Measurements from ENCODE around the gene CX3CL1.
A peak's percentile ranks its signal among the peaks of the same experiment; 100 is the strongest.
"Not testable (repeated sequence)": the region's sequence is repeated elsewhere in the genome, so short reads cannot be mapped to it uniquely, and the experiment has no call there.

CX3CL1 gene

DNA sequence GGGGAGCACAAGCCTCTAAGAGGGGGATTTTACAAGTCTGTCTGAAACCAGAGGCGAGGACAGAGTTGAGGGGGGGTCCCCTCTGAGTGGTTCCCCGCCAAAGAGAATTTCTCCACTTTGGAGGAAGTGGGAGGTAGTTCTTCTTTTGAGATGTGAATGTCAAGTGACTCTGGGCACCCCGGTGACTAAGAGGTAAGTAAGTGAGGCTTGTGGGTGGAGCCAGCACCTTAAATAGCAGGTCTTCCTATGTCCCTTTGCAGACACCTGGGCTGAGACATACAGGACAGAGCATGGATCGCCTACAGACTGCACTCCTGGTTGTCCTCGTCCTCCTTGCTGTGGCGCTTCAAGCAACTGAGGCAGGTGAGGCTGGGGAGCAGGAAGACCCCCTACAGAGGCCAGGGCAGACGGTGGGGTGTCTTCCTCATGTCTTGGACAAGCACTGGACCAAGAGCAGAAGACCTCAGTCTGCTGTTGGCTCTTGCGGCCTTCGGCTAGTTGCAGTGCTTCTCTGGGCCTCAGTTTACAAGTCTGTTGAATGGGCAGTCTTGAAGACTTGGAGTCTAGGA, 13.7 kb upstream of the CX3CL1 start, which contains the start of gene CCL22:
CCL22 (plus strand) TSS at position 257 of the 569 bp plus-strand sequence; CDS start at position 291, 34 bp downstream.
- FAIRE-seq (no peak), DNase-seq (ENCODE audit: insufficient read length) (no peak)
- TF ChIP-seq POLR2AphosphoS5 (IDR thresholded peaks at IDR 0.05; ENCODE audit: low read depth, low read length) (peak; percentile 96), TAF1 (IDR thresholded peaks at IDR 0.05; ENCODE audit: borderline replicate concordance, low read depth, low read length) (peak; percentile 60; the same call in 1 of the 2 replicates), POLR2A (IDR thresholded peaks at IDR 0.05; ENCODE audit: low read depth, low read length) (peak; percentile 97)

DNA sequence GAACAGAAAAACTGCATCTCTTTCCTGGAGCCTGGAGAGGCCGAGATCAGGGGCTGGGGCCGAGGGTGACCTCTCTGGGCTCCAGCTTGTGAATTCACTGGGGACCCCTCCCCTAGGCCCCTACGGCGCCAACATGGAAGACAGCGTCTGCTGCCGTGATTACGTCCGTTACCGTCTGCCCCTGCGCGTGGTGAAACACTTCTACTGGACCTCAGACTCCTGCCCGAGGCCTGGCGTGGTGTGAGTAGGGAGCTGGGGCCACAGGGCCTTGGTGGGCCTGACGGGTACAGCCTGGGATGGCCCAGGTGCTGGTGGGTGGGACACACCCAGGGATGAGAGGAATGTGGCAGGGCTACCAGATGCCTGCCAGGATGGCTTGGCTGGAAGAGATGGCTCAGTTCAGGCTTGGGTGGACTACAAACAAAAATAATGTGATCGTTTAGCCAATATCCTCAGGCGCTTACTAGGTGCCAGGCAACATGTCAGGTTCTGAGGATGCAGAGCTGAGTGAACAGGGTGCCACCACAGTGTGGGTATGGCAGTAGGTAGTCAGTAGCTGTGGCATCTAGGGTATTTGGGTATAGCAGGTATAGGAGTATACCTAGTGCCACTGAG, 11.9 kb upstream of the CX3CL1 start:
- FAIRE-seq = peak; percentile 30
- TF ChIP-seq TAF1 (IDR thresholded peaks at IDR 0.05; ENCODE audit: borderline replicate concordance, low read depth, low read length) = no peak
- TF ChIP-seq POLR2A (IDR thresholded peaks at IDR 0.05; ENCODE audit: low read depth, low read length) = peak; percentile 61; the same call in 1 of the 2 replicates
- DNase-seq (ENCODE audit: insufficient read length) = no peak

DNA sequence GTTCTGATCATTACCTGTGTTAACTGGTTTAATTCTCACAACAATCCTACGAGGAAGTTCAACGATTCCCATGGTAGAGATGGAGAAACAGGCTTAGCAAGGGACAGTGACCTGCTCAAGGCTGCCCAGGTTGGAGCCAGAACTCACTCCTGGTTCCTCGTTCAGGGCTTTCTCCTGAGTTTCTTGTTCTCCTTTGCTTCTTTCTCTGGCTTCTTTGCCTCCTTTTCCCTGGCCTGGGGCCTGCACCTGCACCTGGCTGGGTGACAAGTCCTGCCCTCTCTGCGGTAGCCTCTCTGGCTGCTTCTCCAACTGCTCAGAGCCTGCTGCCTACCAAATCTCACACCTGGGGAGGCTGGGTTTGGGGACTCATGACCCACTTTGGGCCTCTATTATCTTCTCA, 10.9 kb upstream of the CX3CL1 start:
- FAIRE-seq = peak; percentile 81
- no peak for TF ChIP-seq TAF1 (IDR thresholded peaks at IDR 0.05; ENCODE audit: borderline replicate concordance, low read depth, low read length)
- peak; percentile 33; the same call in 1 of the 2 replicates for TF ChIP-seq POLR2AphosphoS5 (IDR thresholded peaks at IDR 0.05; ENCODE audit: low read depth, low read length)
- no peak for DNase-seq (ENCODE audit: insufficient read length)

DNA sequence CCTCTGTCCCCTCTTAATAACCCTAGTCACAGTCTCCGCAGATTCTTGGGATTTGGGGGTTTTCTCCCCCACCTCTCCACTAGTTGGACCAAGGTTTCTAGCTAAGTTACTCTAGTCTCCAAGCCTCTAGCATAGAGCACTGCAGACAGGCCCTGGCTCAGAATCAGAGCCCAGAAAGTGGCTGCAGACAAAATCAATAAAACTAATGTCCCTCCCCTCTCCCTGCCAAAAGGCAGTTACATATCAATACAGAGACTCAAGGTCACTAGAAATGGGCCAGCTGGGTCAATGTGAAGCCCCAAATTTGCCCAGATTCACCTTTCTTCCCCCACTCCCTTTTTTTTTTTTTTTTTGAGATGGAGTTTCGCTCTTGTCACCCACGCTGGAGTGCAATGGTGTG, 8.1 kb upstream of the CX3CL1 start:
- no peak for FAIRE-seq
- DNase-seq (ENCODE audit: insufficient read length) = no peak
- TF ChIP-seq POLR2AphosphoS5 (IDR thresholded peaks at IDR 0.05; ENCODE audit: low read depth, low read length) = no peak
- TF ChIP-seq TAF1 (IDR thresholded peaks at IDR 0.05; ENCODE audit: borderline replicate concordance, low read depth, low read length) = no peak
- TF ChIP-seq POLR2A (IDR thresholded peaks at IDR 0.05; ENCODE audit: low read depth, low read length) = no peak

DNA sequence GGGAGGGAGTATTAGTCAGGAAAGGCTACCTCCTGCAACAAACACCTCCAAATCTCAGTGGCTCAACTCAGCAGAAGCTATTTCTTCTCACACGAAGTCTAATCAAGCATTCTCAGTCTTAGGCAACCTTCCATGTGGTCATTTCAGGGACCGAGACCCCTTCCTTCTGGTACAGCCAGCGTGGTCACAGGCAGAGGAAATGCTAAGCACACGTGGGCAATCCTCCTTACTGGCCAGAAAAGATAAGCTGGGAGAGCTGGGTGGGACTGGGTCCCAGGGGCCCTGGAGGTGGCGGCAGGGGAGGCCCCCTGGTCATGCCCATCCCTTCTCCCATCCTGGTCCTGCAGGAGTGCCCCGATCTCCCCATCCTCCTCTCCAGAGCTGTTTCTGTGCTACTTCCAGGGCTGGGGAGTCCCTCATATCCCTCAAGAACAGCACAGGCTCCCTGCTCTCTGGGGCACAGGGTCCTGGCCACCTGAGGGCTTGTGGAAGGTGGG, 5.7 kb upstream of the CX3CL1 start:
- FAIRE-seq (peak; percentile 86), DNase-seq (ENCODE audit: insufficient read length) (no peak)
- TF ChIP-seq POLR2AphosphoS5 (IDR thresholded peaks at IDR 0.05; ENCODE audit: low read depth, low read length) (peak; percentile 71), TAF1 (IDR thresholded peaks at IDR 0.05; ENCODE audit: borderline replicate concordance, low read depth, low read length) (no peak), POLR2A (IDR thresholded peaks at IDR 0.05; ENCODE audit: low read depth, low read length) (peak; percentile 78)

DNA sequence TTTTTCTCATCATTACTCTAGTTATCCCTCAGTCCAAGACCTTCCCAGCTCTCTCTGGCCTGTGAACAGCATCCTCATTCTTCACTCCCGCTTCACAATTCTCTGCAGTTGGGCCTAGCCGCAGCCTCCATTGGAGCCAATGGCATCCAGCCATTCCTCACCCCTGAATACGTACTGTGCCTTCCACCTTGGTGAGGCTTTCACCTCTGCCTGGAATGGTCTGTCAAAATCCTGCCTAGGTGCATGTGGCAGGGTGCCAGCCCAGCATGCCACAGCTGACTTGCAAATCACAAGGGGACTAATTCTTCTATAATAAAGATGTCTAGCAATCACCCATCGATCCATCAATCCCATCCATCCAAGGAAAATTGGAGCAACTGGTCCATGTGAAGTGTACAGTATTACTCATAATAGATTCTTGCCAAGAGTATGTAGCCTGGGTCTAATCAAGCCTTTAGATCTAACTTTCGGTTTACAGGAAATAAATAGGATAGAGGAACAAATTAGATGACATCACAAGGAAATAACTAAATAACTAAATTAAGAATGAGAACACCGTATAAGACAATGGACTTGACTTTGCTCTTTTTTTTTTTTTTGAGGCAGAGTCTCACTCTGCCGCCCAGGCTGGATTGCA, 5.1 kb upstream of the CX3CL1 start:
- FAIRE-seq (no peak), DNase-seq (ENCODE audit: insufficient read length) (no peak)
- TF ChIP-seq TAF1 (IDR thresholded peaks at IDR 0.05; ENCODE audit: borderline replicate concordance, low read depth, low read length) = no peak
- TF ChIP-seq POLR2AphosphoS5 (IDR thresholded peaks at IDR 0.05; ENCODE audit: low read depth, low read length) = no peak
- TF ChIP-seq POLR2A (IDR thresholded peaks at IDR 0.05; ENCODE audit: low read depth, low read length) = no peak

DNA sequence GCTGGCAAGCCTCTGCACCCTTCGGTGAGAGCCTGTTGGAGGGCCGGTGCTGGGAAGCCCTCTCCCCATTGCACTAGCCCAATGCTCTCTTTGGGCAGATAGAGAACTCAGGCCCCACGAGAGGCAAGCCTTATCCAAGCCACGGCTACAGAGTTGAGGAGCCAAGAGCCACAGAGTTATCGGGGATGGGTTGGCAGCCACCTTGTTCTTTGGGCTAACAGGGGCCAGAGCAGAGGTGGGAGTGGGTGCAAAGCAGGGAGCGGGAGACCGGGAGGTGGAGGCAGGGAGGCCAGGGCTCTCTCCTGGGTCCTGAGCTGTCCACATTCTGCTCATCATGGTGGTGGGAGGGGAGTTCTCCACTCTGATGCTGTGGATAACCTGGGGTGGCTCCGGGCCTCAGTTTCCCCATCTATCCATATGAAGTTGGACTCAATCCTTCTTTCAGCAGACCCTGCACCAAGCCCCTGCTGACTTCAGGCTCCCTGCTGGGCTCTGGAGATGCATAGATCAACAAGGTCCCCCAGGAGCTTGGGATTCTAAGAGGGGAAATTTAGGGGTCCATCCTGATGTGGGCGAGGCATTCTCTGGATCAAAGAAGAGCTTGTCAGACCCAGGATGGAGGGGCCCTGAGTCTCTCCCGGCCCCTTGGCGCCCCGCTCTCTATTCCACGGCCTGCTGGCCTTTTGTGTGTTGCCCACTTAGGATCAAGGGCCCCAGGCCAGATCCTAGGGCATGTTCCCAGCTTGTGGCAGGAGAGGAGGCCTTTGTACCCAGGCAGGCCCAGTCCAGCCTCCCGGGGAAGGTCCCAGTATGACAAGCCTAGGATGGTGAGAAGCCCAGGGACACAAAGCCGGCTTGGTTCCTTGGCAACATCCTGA, 557 bp upstream of the CX3CL1 start:
- TF ChIP-seq POLR2A (IDR thresholded peaks at IDR 0.05; ENCODE audit: low read depth, low read length) (no peak), TAF1 (IDR thresholded peaks at IDR 0.05; ENCODE audit: borderline replicate concordance, low read depth, low read length) (no peak), POLR2AphosphoS5 (IDR thresholded peaks at IDR 0.05; ENCODE audit: low read depth, low read length) (no peak)
- DNase-seq (ENCODE audit: insufficient read length) (no peak), FAIRE-seq (no peak)

DNA sequence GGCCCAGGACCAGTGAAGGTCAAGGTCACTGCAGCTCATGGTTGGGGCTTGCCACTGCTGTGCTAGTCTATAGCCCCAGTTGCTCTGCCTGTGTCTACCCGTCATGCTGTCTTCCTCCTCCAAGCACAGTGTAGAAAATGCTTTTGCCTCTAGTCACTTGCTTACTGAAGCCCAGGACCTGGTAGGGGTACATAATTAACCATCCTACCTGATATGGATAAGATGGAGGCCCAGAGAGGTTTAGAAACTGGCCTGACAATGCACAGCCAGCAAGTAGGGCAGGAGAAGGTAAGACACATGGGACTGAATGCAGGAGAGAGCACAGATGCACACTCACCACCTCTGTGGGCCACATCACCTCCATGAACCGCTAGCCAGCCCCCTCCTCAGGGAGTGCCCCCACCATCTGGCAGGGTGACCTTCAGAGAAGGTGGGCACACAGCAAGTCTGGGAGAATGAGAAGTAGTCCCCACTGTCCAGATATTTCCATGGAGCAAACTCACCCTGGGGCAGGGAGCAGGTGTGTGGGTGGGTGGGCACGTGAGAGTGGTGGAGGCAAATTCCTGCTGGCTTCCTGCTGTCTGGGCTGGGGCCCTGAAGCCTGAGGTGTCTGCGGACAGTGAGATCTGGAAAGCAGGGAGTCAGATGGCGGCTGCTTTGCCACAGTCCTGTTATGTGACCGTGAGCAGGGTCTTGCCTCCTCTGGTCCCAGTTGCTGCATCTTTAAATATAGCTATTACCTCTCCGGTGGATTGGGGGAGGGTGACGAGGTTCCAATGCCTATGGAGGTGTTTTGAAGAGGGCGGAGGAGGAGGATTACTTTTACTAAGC, 1.0 kb downstream of the CX3CL1 start:
- TF ChIP-seq POLR2A (IDR thresholded peaks at IDR 0.05; ENCODE audit: low read depth, low read length) = no peak
- no peak for TF ChIP-seq POLR2AphosphoS5 (IDR thresholded peaks at IDR 0.05; ENCODE audit: low read depth, low read length)
- TF ChIP-seq TAF1 (IDR thresholded peaks at IDR 0.05; ENCODE audit: borderline replicate concordance, low read depth, low read length) = no peak
- FAIRE-seq (peak; percentile 72), DNase-seq (ENCODE audit: insufficient read length) (no peak)

DNA sequence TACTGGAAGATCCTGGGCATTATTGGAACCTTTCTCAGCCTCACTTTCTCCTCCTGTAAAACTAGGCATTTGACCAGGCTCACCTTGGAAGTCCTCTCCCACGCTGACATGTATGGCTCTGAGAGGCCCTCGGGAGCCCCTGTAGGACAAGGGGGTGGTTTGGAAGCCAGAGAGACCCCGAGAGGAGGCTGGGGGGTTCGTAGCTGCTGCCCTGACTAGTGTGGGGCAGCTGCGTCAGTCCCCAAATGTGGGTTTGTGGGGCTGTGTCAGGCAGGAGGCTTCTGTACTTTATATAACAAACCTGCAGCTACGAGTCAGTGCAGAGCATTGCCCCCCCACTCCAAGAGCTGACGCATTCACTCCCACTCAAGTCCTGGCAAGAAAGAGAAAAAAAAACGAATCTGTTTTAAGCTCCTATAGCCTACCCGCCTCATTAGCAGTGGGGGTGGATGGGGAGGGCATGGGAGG, 1.8 kb downstream of the CX3CL1 start:
- TF ChIP-seq TAF1 (IDR thresholded peaks at IDR 0.05; ENCODE audit: borderline replicate concordance, low read depth, low read length) (no peak), POLR2AphosphoS5 (IDR thresholded peaks at IDR 0.05; ENCODE audit: low read depth, low read length) (no peak), POLR2A (IDR thresholded peaks at IDR 0.05; ENCODE audit: low read depth, low read length) (no peak)
- DNase-seq (ENCODE audit: insufficient read length) = no peak
- FAIRE-seq = no peak

DNA sequence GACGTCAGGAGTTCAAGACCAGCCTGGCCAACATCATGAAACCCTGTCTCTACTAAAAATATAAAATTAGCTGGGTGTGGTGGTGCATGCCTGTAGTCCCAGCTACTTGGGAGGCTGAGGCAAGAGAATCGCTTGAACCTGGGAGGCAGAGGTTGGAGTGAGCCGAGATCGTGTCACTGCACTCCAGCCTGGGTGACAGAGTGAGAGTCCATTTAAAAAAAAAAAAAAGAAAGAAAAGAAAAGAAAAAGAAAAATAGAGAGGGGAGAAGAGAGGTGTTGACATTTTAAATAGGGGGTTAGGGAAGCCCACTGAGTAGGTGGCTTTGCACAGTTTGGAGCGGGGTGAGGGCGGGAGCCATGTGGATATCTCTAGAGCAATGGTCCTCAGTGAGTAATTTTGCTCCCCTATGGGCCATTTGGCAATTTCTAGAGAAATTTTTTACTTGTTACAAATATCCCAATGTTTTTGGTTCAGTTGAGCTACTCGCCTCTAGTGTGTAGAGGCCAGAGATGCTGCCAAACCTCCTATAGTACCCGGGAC, 2.7 kb downstream of the CX3CL1 start:
- not testable (repeated sequence) for FAIRE-seq; DNase-seq (ENCODE audit: insufficient read length)

Data from GM12892 (cell line).